HEK293 (cell line): Measurements from ENCODE around the gene SLC29A3.

Experiments used
- CTCF ChIA-PET: fragments of 350-600 bp; formaldehyde crosslinking; extraction: SDS; loops from one replicate; lab custom pipeline; 2021; ENCODE audit warnings: antibody characterized with exemption; lab: Yijun Ruan, JAX
- POLR2A ChIA-PET: fragments of 300-600 bp; formaldehyde crosslinking; extraction: SDS; loops from one replicate; lab custom pipeline; 2020; ENCODE audit warnings: antibody characterized with exemption, inconsistent platforms; lab: Yijun Ruan, JAX
- H3K27ac ChIP-seq: fragments of 200-500 bp; sonication (Bioruptor generic); 2 replicates; pipeline ENCODE4 v1.5.1; 2014; ENCODE audit warnings: low read depth, low read length, control low read depth, inconsistent platforms; ENCODE audit errors: extremely low read depth
- H3K36me3 ChIP-seq, 2 experiments: fragments of 200-500 bp in 1 of 2; sonication (Bioruptor generic) in 1 of 2; 1 replicate in 1 of 2; 2 replicates in 1 of 2; pipeline ENCODE4 v1.5.1; 2014 to 2017; ENCODE audit warnings: inconsistent platforms in 2 of 2, low read length in 2 of 2; ENCODE audit not compliant: control insufficient read depth in 2 of 2, insufficient read depth in 1 of 2
- H3K4me1 ChIP-seq: fragments of 200-500 bp; sonication (Bioruptor generic); 2 replicates; pipeline ENCODE4 v1.5.1; 2014; ENCODE audit warnings: mild to moderate bottlenecking, low read length, inconsistent platforms; ENCODE audit not compliant: control insufficient read depth, insufficient read depth
- H3K4me3 ChIP-seq: 2 replicates; pipeline ENCODE4 v1.5.1; 2011; ENCODE audit warnings: low read depth, mild to moderate bottlenecking, control low read depth, low read length, moderate library complexity
- H3K9me3 ChIP-seq: fragments of 200-500 bp; sonication (Bioruptor generic); 2 replicates; pipeline ENCODE4 v1.5.1; 2014; ENCODE audit warnings: low read depth, low read length, inconsistent platforms; ENCODE audit not compliant: control insufficient read depth, insufficient read depth
- EGR2 ChIP-seq: fragments of 450-650 bp; formaldehyde crosslinking; IDR thresholded peaks from 2 replicates; pipeline ENCODE4 v1.5.1; 2016; ENCODE audit warnings: low read depth, missing biosample characterization, missing genetic modification characterization
- OSR2 ChIP-seq: fragments of 450-650 bp; formaldehyde crosslinking; IDR thresholded peaks from 2 replicates; pipeline ENCODE4 v1.5.1; 2016; ENCODE audit warnings: missing biosample characterization, missing genetic modification characterization
- PRDM1 ChIP-seq: fragments of 450-650 bp; formaldehyde crosslinking; IDR thresholded peaks from 2 replicates; pipeline ENCODE4; 2016; ENCODE audit warnings: missing biosample characterization, missing genetic modification characterization
- REPIN1 ChIP-seq: fragments of 450-650 bp; formaldehyde crosslinking; IDR thresholded peaks from 2 replicates; pipeline ENCODE4 v1.5.1; 2017; ENCODE audit warnings: missing biosample characterization, missing genetic modification characterization, low read depth
- SETDB1 ChIP-seq: IDR thresholded peaks from one replicate; pipeline ENCODE4 v1.6.1; 2017; ENCODE audit warnings: mild to moderate bottlenecking, low read length, moderate library complexity, mixed read lengths; ENCODE audit not compliant: insufficient read length
- SP2 ChIP-seq: fragments of 450-650 bp; formaldehyde crosslinking; IDR thresholded peaks from 2 replicates; pipeline ENCODE4 v1.5.1; 2016; ENCODE audit warnings: missing biosample characterization, missing genetic modification characterization
- TRIM28 ChIP-seq: IDR thresholded peaks from 2 replicates; pipeline ENCODE4 v1.6.1; 2011; ENCODE audit warnings: low read length, control low read depth, borderline replicate concordance
- ZFP3 ChIP-seq: fragments of 450-650 bp; formaldehyde crosslinking; IDR thresholded peaks from 2 replicates; pipeline ENCODE4 v1.5.1; 2016; ENCODE audit warnings: low read depth, missing biosample characterization, missing genetic modification characterization
- ZNF146 ChIP-seq: fragments of 450-650 bp; formaldehyde crosslinking; IDR thresholded peaks from 2 replicates; pipeline ENCODE4 v1.5.1; 2016; ENCODE audit warnings: missing biosample characterization, missing genetic modification characterization
- ZNF169 ChIP-seq: fragments of 450-650 bp; formaldehyde crosslinking; IDR thresholded peaks from 2 replicates; pipeline ENCODE4 v1.5.1; 2016; ENCODE audit warnings: missing biosample characterization, missing genetic modification characterization
- ZNF311 ChIP-seq: fragments of 450-650 bp; formaldehyde crosslinking; IDR thresholded peaks from 2 replicates; pipeline ENCODE4 v1.5.1; 2017; ENCODE audit warnings: missing biosample characterization, missing genetic modification characterization, borderline replicate concordance
- ZNF48 ChIP-seq: fragments of 450-650 bp; formaldehyde crosslinking; IDR thresholded peaks from 2 replicates; pipeline ENCODE4 v1.5.1; 2016; ENCODE audit warnings: missing biosample characterization, missing genetic modification characterization
- ZNF513 ChIP-seq: fragments of 450-650 bp; IDR thresholded peaks from 2 replicates; pipeline ENCODE4 v1.5.1; 2018; ENCODE audit warnings: missing biosample characterization, missing genetic modification characterization
- ZNF621 ChIP-seq: fragments of 450-650 bp; formaldehyde crosslinking; IDR thresholded peaks from 2 replicates; pipeline ENCODE4 v1.5.1; 2017; ENCODE audit warnings: missing biosample characterization, missing genetic modification characterization
- ZNF626 ChIP-seq: fragments of 450-650 bp; sonication (Bioruptor Pico); formaldehyde crosslinking; IDR thresholded peaks from 2 replicates; pipeline ENCODE4 v1.5.1; 2018; ENCODE audit warnings: missing biosample characterization, missing genetic modification characterization, inconsistent platforms
- ZNF670 ChIP-seq: fragments of 450-650 bp; formaldehyde crosslinking; IDR thresholded peaks from 2 replicates; pipeline ENCODE4 v1.5.1; 2016; ENCODE audit warnings: missing biosample characterization, missing genetic modification characterization, low read depth
- TF ChIP-seq, protein P1 (sequence below): fragments of 450-650 bp; formaldehyde crosslinking; conservative IDR thresholded peaks from 2 replicates; pipeline ENCODE4 v1.5.1; 2016; ENCODE audit warnings: low read depth, missing biosample characterization, missing genetic modification characterization
- TF ChIP-seq, protein P2 (sequence below): fragments of 450-650 bp; formaldehyde crosslinking; IDR thresholded peaks from 2 replicates; pipeline ENCODE4 v1.5.1; 2016; ENCODE audit warnings: missing biosample characterization, missing genetic modification characterization
- TF ChIP-seq, protein P3 (sequence below): fragments of 450-650 bp; formaldehyde crosslinking; IDR thresholded peaks from 2 replicates; pipeline ENCODE4 v1.5.1; 2016; ENCODE audit warnings: missing biosample characterization, missing genetic modification characterization
- TF ChIP-seq, protein P4 (sequence below): fragments of 450-650 bp; formaldehyde crosslinking; IDR thresholded peaks from 2 replicates; pipeline ENCODE4 v1.5.1; 2016; ENCODE audit warnings: missing biosample characterization, missing genetic modification characterization

Gene SLC29A3

GRCh38 chr10:71404503-71405295 is 85.6 kb downstream of the SLC29A3 start:
- Histone ChIP-seq H3K27ac (no peak overlapping the region), H3K4me3 (no peak overlapping the region), H3K36me3 (no peaks in the 10 kb centered on the region), H3K9me3 (no peaks in the 10 kb centered on the region), H3K4me1 (no peaks in the 10 kb centered on the region)
- POLR2A ChIA-PET: no interaction called here
- TF ChIP-seq EGR2 (tag by site-specific recombination) (peak; percentile 50; the same call in 1 of the 2 replicates), PRDM1 (tag by site-specific recombination) (peak; percentile 85), OSR2 (tag by site-specific recombination) (no peak)
- CTCF ChIA-PET: interaction anchor here (0.7 to 0.8 kb wide), 2 partner anchors 9 to 292 kb away, joined by 3 read pairs; no protein-coding TSS in a partner anchor

- ChIA-PET POLR2A (no interaction called here), CTCF (interaction anchor here (0.6 to 1.0 kb wide), 3 partner anchors 69 to 290 kb away, joined by 3 to 4 read pairs (median 3); no protein-coding TSS in a partner anchor)
- Histone ChIP-seq H3K4me3 (no peak overlapping the region), H3K27ac (no peak overlapping the region), H3K36me3 (no peaks in the 10 kb centered on the region), H3K9me3 (no peaks in the 10 kb centered on the region), H3K4me1 (no peaks in the 10 kb centered on the region)
- TF ChIP-seq ZNF513 (tag by site-specific recombination): no peak
- TF ChIP-seq, protein P1, sequence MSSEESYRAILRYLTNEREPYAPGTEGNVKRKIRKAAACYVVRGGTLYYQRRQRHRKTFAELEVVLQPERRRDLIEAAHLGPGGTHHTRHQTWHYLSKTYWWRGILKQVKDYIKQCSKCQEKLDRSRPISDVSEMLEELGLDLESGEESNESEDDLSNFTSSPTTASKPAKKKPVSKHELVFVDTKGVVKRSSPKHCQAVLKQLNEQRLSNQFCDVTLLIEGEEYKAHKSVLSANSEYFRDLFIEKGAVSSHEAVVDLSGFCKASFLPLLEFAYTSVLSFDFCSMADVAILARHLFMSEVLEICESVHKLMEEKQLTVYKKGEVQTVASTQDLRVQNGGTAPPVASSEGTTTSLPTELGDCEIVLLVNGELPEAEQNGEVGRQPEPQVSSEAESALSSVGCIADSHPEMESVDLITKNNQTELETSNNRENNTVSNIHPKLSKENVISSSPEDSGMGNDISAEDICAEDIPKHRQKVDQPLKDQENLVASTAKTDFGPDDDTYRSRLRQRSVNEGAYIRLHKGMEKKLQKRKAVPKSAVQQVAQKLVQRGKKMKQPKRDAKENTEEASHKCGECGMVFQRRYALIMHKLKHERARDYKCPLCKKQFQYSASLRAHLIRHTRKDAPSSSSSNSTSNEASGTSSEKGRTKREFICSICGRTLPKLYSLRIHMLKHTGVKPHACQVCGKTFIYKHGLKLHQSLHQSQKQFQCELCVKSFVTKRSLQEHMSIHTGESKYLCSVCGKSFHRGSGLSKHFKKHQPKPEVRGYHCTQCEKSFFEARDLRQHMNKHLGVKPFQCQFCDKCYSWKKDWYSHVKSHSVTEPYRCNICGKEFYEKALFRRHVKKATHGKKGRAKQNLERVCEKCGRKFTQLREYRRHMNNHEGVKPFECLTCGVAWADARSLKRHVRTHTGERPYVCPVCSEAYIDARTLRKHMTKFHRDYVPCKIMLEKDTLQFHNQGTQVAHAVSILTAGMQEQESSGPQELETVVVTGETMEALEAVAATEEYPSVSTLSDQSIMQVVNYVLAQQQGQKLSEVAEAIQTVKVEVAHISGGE (tag by site-specific recombination): no peak
- no peak for TF ChIP-seq SETDB1
- TF ChIP-seq TRIM28: no peak
- TF ChIP-seq ZNF626: no peak
- no peak for TF ChIP-seq ZNF621 (tag by site-specific recombination)
- TF ChIP-seq ZNF670: no peak
- no peak for TF ChIP-seq EGR2 (tag by site-specific recombination)
- TF ChIP-seq REPIN1 (tag by site-specific recombination): no peak
Measured at GRCh38 chr10:71406878-71407277, 87.8 kb downstream of the SLC29A3 start.

GRCh38 chr10:71408436-71409225 is 89.6 kb downstream of the SLC29A3 start:
- Histone ChIP-seq H3K27ac (no peak overlapping the region), H3K9me3 (no peaks in the 10 kb centered on the region), H3K36me3 (no peaks in the 10 kb centered on the region), H3K4me3 (no peak overlapping the region), H3K4me1 (no peaks in the 10 kb centered on the region)
- POLR2A ChIA-PET: no interaction called here
- CTCF ChIA-PET: interaction anchor here (0.6 to 0.7 kb wide), 3 partner anchors 252 to 483 kb away, joined by 3 to 4 read pairs (median 3); no protein-coding TSS in a partner anchor
- no peak for TF ChIP-seq SP2 (tag by site-specific recombination)
- TF ChIP-seq EGR2 (tag by site-specific recombination): no peak
- no peak for TF ChIP-seq ZNF169 (tag by site-specific recombination)
- no peak for TF ChIP-seq ZNF146 (tag by site-specific recombination)
- no peak for TF ChIP-seq ZNF311 (tag by site-specific recombination)
- TF ChIP-seq, protein P2, sequence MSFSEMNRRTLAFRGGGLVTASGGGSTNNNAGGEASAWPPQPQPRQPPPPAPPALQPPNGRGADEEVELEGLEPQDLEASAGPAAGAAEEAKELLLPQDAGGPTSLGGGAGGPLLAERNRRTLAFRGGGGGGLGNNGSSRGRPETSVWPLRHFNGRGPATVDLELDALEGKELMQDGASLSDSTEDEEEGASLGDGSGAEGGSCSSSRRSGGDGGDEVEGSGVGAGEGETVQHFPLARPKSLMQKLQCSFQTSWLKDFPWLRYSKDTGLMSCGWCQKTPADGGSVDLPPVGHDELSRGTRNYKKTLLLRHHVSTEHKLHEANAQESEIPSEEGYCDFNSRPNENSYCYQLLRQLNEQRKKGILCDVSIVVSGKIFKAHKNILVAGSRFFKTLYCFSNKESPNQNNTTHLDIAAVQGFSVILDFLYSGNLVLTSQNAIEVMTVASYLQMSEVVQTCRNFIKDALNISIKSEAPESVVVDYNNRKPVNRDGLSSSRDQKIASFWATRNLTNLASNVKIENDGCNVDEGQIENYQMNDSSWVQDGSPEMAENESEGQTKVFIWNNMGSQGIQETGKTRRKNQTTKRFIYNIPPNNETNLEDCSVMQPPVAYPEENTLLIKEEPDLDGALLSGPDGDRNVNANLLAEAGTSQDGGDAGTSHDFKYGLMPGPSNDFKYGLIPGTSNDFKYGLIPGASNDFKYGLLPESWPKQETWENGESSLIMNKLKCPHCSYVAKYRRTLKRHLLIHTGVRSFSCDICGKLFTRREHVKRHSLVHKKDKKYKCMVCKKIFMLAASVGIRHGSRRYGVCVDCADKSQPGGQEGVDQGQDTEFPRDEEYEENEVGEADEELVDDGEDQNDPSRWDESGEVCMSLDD (tag by site-specific recombination): no peak
- TF ChIP-seq, protein P3, sequence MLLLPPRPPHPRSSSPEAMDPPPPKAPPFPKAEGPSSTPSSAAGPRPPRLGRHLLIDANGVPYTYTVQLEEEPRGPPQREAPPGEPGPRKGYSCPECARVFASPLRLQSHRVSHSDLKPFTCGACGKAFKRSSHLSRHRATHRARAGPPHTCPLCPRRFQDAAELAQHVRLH (tag by site-specific recombination): no peak
- no peak for TF ChIP-seq ZNF48 (tag by site-specific recombination)
- no peak for TF ChIP-seq ZFP3
- TF ChIP-seq, protein P4, sequence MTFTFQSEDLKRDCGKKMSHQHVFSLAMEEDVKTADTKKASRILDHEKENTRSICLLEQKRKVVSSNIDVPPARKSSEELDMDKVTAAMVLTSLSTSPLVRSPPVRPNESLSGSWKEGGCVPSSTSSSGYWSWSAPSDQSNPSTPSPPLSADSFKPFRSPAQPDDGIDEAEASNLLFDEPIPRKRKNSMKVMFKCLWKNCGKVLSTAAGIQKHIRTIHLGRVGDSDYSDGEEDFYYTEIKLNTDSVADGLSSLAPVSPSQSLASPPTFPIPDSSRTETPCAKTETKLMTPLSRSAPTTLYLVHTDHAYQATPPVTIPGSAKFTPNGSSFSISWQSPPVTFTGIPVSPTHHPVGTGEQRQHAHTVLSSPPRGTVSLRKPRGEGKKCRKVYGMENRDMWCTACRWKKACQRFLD (tag by site-specific recombination): no peak
